Upper lobe of left lung (tissue), 4 donors: ENCODE measurements around the gene TUSC2.

Experiments
- CTCF ChIP-seq, 6 experiments: fragments of 450-650 bp in 4 of 6; fragments of 200-600 bp in 2 of 6; sonication (generic) in 2 of 6; IDR thresholded peaks; one replicate each; pipeline ENCODE4 v1.5.1; 2016 to 2019; ENCODE audit warnings: antibody characterized with exemption in 6 of 6
- EP300 ChIP-seq, 4 donors: sonication (generic); formaldehyde crosslinking; IDR thresholded peaks; one replicate each; pipeline ENCODE4 v1.5.1; 2017; ENCODE audit warnings: antibody characterized with exemption in 4 of 4, control low read depth in 2 of 4
- POLR2AphosphoS5 ChIP-seq, 2 donors: sonication (generic); formaldehyde crosslinking; IDR thresholded peaks; one replicate each; pipeline ENCODE4 v1.5.1; 2017; ENCODE audit warnings: antibody characterized with exemption in 2 of 2

GRCh38 chr3:50276762-50277101, 51.3 kb downstream of the TUSC2 start:
- no peak for TF ChIP-seq POLR2AphosphoS5 (IDR thresholded peaks at IDR 0.05)
- TF ChIP-seq EP300 (IDR thresholded peaks at IDR 0.05): no peak
- TF ChIP-seq CTCF (IDR thresholded peaks at IDR 0.05): no peak
